ENCODE data around the gene NELL1. TPM values are rescaled to one million over a fixed set of nuclear protein-coding genes. Genes with fewer than 3 reads are reported as not detected.

NELL1 gene
- total and polyA plus RNA-seq, 2 experiments from 2014 or later: 1.6 TPM; not detected in 1

GRCh38 chr11:20840341-20840740, 171.0 kb downstream of the NELL1 start:
- Histone ChIP-seq H3K27ac (ENCODE audit: low read depth) (no peak overlapping the region), H3K4me3 (no peak overlapping the region), H2AFZ (no peak overlapping the region), H3K9me2 (ENCODE audit: insufficient read depth) (no peaks in the 10 kb centered on the region), H3F3A (replicated peaks; ENCODE audit: low read depth) (no peaks in the 10 kb centered on the region), H3K4me2 (no peak overlapping the region), H3K27me3 (ENCODE audit: insufficient read depth) (no peaks in the 10 kb centered on the region), H3K4me1 (ENCODE audit: insufficient read depth) (peaks cover 22% of the 10 kb centered on the region), H4K20me1 (replicated peaks; ENCODE audit: insufficient read depth) (no peaks in the 10 kb centered on the region), H3K36me3 (ENCODE audit: insufficient read depth) (no peaks in the 10 kb centered on the region), H3K79me2 (replicated peaks; ENCODE audit: insufficient read depth) (no peaks in the 10 kb centered on the region)
- TF ChIP-seq JUNB (IDR thresholded peaks at IDR 0.05; ENCODE audit: unreplicated experiment) (no peak), CREB1 (CRISPR knock-in tag; IDR thresholded peaks at IDR 0.05; ENCODE audit: low read depth) (no peak), ZNF331 (CRISPR knock-in tag; IDR thresholded peaks at IDR 0.05; ENCODE audit: low read depth) (no peak), ETS1 (IDR thresholded peaks at IDR 0.05) (no peak), EZH2phosphoT487 (IDR thresholded peaks at IDR 0.05; ENCODE audit: unreplicated experiment) (no peak), ZNF114 (CRISPR knock-in tag; IDR thresholded peaks at IDR 0.05) (no peak), STAT1 (IDR thresholded peaks at IDR 0.05; ENCODE audit: unreplicated experiment) (no peak), EZH2 (IDR thresholded peaks at IDR 0.05; ENCODE audit: low read depth, unreplicated experiment) (no peak), CTCF (conservative IDR thresholded peaks at IDR 0.05; ENCODE audit: low read depth in 2 of 2) (no peak), ZNF462 (CRISPR knock-in tag; IDR thresholded peaks at IDR 0.05) (no peak), REST (IDR thresholded peaks at IDR 0.05; ENCODE audit: unreplicated experiment) (no peak), POLR2AphosphoS5 (IDR thresholded peaks at IDR 0.05; ENCODE audit: low read depth) (no peak), NANOG (IDR thresholded peaks at IDR 0.05; ENCODE audit: borderline replicate concordance) (no peak)
- no peaks in the 10 kb centered on the region for H3K9me3 Mint-ChIP-seq
- no peak overlapping the region for H3K4me3 Mint-ChIP-seq
- H3K4me1 Mint-ChIP-seq: peaks cover 22% of the 10 kb centered on the region; the same call in 2 of the 3 replicates
- H3K27ac Mint-ChIP-seq: no peak overlapping the region
- no peak for DNase-seq (ENCODE audit: low spot score)
- no peak for ATAC-seq
- H3K27me3 Mint-ChIP-seq (ENCODE audit: insufficient read depth, low read depth, poor library complexity): no peaks in the 10 kb centered on the region
- H3K36me3 Mint-ChIP-seq (ENCODE audit: low read depth): no peaks in the 10 kb centered on the region

All from GM23338 (cell line).